Measurements from ENCODE around the gene JADE2. TPM values are rescaled to one million over a fixed set of nuclear protein-coding genes. Genes with fewer than 3 reads are reported as not detected.
A peak's percentile ranks its signal among the peaks of the same experiment; 100 is the strongest.
"Not testable (repeated sequence)": the region's sequence is repeated elsewhere in the genome, so short reads cannot be mapped to it uniquely, and the experiment has no call there.

The JADE2 gene
- total RNA-seq, 1 donor from 2014 or later, result 21.6 TPM

- no peak for TF ChIP-seq CTCF (conservative IDR thresholded peaks at IDR 0.05; ENCODE audit: low read depth, low read length)
- no peak overlapping the region for H3K4me3 ChIP-seq (ENCODE audit: low read depth, low read length)
- DNase-seq (ENCODE audit: low read depth), result no peak
Observed at GRCh38 chr5:134509308-134510040, 16.0 kb upstream of the JADE2 start.

- no peak for TF ChIP-seq CTCF (conservative IDR thresholded peaks at IDR 0.05; ENCODE audit: low read depth, low read length)
- no peak overlapping the region for H3K4me3 ChIP-seq (ENCODE audit: low read depth, low read length)
- DNase-seq (ENCODE audit: low read depth), result no peak
Observed at GRCh38 chr5:134510970-134511795, 14.3 kb upstream of the JADE2 start.

GRCh38 chr5:134511796-134512660 is 13.4 kb upstream of the JADE2 start:
- no peak overlapping the region for H3K4me3 ChIP-seq (ENCODE audit: low read depth, low read length)
- TF ChIP-seq CTCF (conservative IDR thresholded peaks at IDR 0.05; ENCODE audit: low read depth, low read length), result peak; percentile 56
- no peak for DNase-seq (ENCODE audit: low read depth)

- no peak overlapping the region for H3K4me3 ChIP-seq (ENCODE audit: low read depth, low read length)
- no peak for TF ChIP-seq CTCF (conservative IDR thresholded peaks at IDR 0.05; ENCODE audit: low read depth, low read length)
- DNase-seq (ENCODE audit: low read depth), result no peak
Observed at GRCh38 chr5:134512661-134512999, 12.8 kb upstream of the JADE2 start.

- H3K4me3 ChIP-seq (ENCODE audit: low read depth, low read length), result no peak overlapping the region
- TF ChIP-seq CTCF (conservative IDR thresholded peaks at IDR 0.05; ENCODE audit: low read depth, low read length), result no peak
Observed at GRCh38 chr5:134515801-134516200, 9.7 kb upstream of the JADE2 start.

GRCh38 chr5:134516984-134517383 is 8.5 kb upstream of the JADE2 start:
- DNase-seq (ENCODE audit: low read depth); H3K4me3 ChIP-seq (ENCODE audit: low read depth, low read length): not testable (repeated sequence)

More at GRCh38 chr5:134515801-134516200, 9.7 kb upstream of the JADE2 start:
- DNase-seq (ENCODE audit: low read depth), result no peak

GRCh38 chr5:134517553-134517952 is 7.9 kb upstream of the JADE2 start:
- DNase-seq (ENCODE audit: low read depth), result no peak
- H3K4me3 ChIP-seq (ENCODE audit: low read depth, low read length), result no peak overlapping the region
- TF ChIP-seq CTCF (conservative IDR thresholded peaks at IDR 0.05; ENCODE audit: low read depth, low read length), result no peak
